ENCODE data around the gene CYFIP2. TPM values are rescaled to one million over a fixed set of nuclear protein-coding genes. Genes with fewer than 3 reads are reported as not detected.

The CYFIP2 gene
- total and polyA plus RNA-seq, 2 donors (not counting 1 experiment from before 2014, with no cell fraction given), result 5.0 to 27.6 TPM

GRCh38 chr5:157389103-157389502 is 123.2 kb downstream of the CYFIP2 start:
- DNase-seq (ENCODE audit: low read depth in 2 of 2), result no peak
- Histone ChIP-seq H4K20me1 (ENCODE audit: control insufficient read depth, extremely low read depth, insufficient read depth, low read length) (no peaks in the 10 kb centered on the region), H3K27ac (ENCODE audit: insufficient read depth, low read length) (no peak overlapping the region), H3K4me1 (ENCODE audit: control insufficient read depth, extremely low read depth, insufficient read depth, low read length) (peaks cover 41% of the 10 kb centered on the region), H3K4me3 (replicated peaks in 1 of 4; ENCODE audit: control extremely low read depth in 1 of 4, insufficient read depth in 1 of 4, low read depth in 3 of 4, low read length in 4 of 4) (no peak overlapping the region), H3K9me3 (ENCODE audit: control insufficient read depth, insufficient read depth, low read depth, low read length) (no peaks in the 10 kb centered on the region), H3K79me2 (ENCODE audit: control insufficient read depth, insufficient read depth, low read length) (no peaks in the 10 kb centered on the region), H3K27me3 (ENCODE audit: control insufficient read depth, insufficient read depth, low read length) (no peaks in the 10 kb centered on the region), H3K36me3 (ENCODE audit: control insufficient read depth, insufficient read depth, low read length) (no peaks in the 10 kb centered on the region), H3K9ac (ENCODE audit: insufficient read depth, low read length) (no peak overlapping the region), H2AFZ (ENCODE audit: low read length) (no peak overlapping the region), H3K4me2 (ENCODE audit: extremely low read depth, insufficient read depth, low read length) (no peak overlapping the region)
- TF ChIP-seq CTCF (conservative IDR thresholded peaks at IDR 0.05 in 1 of 2, IDR thresholded peaks at IDR 0.05 in 1 of 2; ENCODE audit: low read depth in 1 of 2, low read length in 2 of 2) (no peak), EZH2 (IDR thresholded peaks at IDR 0.05; ENCODE audit: low read length, missing control alignments) (no peak)

GRCh38 chr5:157390133-157390532 is 124.2 kb downstream of the CYFIP2 start:
- Histone ChIP-seq H3K9ac (ENCODE audit: insufficient read depth, low read length) (no peak overlapping the region), H3K27me3 (ENCODE audit: control insufficient read depth, insufficient read depth, low read length) (no peaks in the 10 kb centered on the region), H3K27ac (ENCODE audit: insufficient read depth, low read length) (no peak overlapping the region), H3K9me3 (ENCODE audit: control insufficient read depth, insufficient read depth, low read depth, low read length) (no peaks in the 10 kb centered on the region), H3K79me2 (ENCODE audit: control insufficient read depth, insufficient read depth, low read length) (no peaks in the 10 kb centered on the region), H4K20me1 (ENCODE audit: control insufficient read depth, extremely low read depth, insufficient read depth, low read length) (no peaks in the 10 kb centered on the region), H2AFZ (ENCODE audit: low read length) (no peak overlapping the region), H3K36me3 (ENCODE audit: control insufficient read depth, insufficient read depth, low read length) (no peaks in the 10 kb centered on the region), H3K4me1 (ENCODE audit: control insufficient read depth, extremely low read depth, insufficient read depth, low read length) (peaks cover 37% of the 10 kb centered on the region), H3K4me2 (ENCODE audit: extremely low read depth, insufficient read depth, low read length) (no peak overlapping the region), H3K4me3 (replicated peaks in 1 of 4; ENCODE audit: control extremely low read depth in 1 of 4, insufficient read depth in 1 of 4, low read depth in 3 of 4, low read length in 4 of 4) (no peak overlapping the region)
- TF ChIP-seq CTCF (conservative IDR thresholded peaks at IDR 0.05 in 1 of 2, IDR thresholded peaks at IDR 0.05 in 1 of 2; ENCODE audit: low read depth in 1 of 2, low read length in 2 of 2) (no peak), EZH2 (IDR thresholded peaks at IDR 0.05; ENCODE audit: low read length, missing control alignments) (no peak)
- DNase-seq (ENCODE audit: low read depth in 2 of 2), result no peak

- Histone ChIP-seq H3K9me3 (ENCODE audit: control insufficient read depth, insufficient read depth, low read depth, low read length) (no peaks in the 10 kb centered on the region), H3K27me3 (ENCODE audit: control insufficient read depth, insufficient read depth, low read length) (no peaks in the 10 kb centered on the region), H3K9ac (ENCODE audit: insufficient read depth, low read length) (no peak overlapping the region), H3K27ac (ENCODE audit: insufficient read depth, low read length) (peak overlapping the region; percentile 19), H3K36me3 (ENCODE audit: control insufficient read depth, insufficient read depth, low read length) (no peaks in the 10 kb centered on the region), H3K4me1 (ENCODE audit: control insufficient read depth, extremely low read depth, insufficient read depth, low read length) (peaks cover 34% of the 10 kb centered on the region), H3K79me2 (ENCODE audit: control insufficient read depth, insufficient read depth, low read length) (no peaks in the 10 kb centered on the region), H4K20me1 (ENCODE audit: control insufficient read depth, extremely low read depth, insufficient read depth, low read length) (no peaks in the 10 kb centered on the region), H3K4me2 (ENCODE audit: extremely low read depth, insufficient read depth, low read length) (peak overlapping the region; percentile 15), H2AFZ (ENCODE audit: low read length) (no peak overlapping the region), H3K4me3 (replicated peaks in 1 of 4; ENCODE audit: control extremely low read depth in 1 of 4, insufficient read depth in 1 of 4, low read depth in 3 of 4, low read length in 4 of 4) (no peak overlapping the region)
- DNase-seq (ENCODE audit: low read depth in 2 of 2), result peak; percentile 61 to 98
- TF ChIP-seq EZH2 (IDR thresholded peaks at IDR 0.05; ENCODE audit: low read length, missing control alignments) (no peak), CTCF (conservative IDR thresholded peaks at IDR 0.05 in 1 of 2, IDR thresholded peaks at IDR 0.05 in 1 of 2; ENCODE audit: low read depth in 1 of 2, low read length in 2 of 2) (no peak)
These were observed 124.8 kb downstream of the CYFIP2 start for GRCh38 chr5:157390551-157391297.

Measured in fibroblast of lung (primary cell).